ENCODE data around the gene CLIP4. TPM values are rescaled to one million over a fixed set of nuclear protein-coding genes. Genes with fewer than 3 reads are reported as not detected.
A peak's percentile ranks its signal among the peaks of the same experiment; 100 is the strongest.

The CLIP4 gene
- total and polyA plus RNA-seq, 2 experiments from 2014 or later, result 0.06 to 0.14 TPM

DNA sequence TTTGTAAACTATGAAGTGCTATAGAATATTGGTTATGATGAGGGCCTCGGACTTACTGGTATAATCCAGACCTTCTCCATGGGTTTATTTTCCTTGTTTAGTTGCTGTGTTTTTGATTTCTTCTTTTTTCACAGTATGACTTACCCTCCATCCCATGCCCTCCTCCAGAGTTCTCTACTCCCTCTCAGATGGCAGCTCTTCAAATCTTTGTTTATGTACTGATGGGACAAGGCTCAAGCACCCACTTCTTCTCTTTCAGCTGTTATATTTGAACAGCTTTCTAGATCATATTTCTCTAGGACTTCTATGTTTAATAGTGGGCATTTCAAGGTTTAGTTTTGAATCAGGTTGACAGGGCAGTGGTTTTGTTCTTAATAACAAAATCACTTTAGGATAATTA is 43.9 kb downstream of the CLIP4 start (continued):
- TF ChIP-seq, protein P1, sequence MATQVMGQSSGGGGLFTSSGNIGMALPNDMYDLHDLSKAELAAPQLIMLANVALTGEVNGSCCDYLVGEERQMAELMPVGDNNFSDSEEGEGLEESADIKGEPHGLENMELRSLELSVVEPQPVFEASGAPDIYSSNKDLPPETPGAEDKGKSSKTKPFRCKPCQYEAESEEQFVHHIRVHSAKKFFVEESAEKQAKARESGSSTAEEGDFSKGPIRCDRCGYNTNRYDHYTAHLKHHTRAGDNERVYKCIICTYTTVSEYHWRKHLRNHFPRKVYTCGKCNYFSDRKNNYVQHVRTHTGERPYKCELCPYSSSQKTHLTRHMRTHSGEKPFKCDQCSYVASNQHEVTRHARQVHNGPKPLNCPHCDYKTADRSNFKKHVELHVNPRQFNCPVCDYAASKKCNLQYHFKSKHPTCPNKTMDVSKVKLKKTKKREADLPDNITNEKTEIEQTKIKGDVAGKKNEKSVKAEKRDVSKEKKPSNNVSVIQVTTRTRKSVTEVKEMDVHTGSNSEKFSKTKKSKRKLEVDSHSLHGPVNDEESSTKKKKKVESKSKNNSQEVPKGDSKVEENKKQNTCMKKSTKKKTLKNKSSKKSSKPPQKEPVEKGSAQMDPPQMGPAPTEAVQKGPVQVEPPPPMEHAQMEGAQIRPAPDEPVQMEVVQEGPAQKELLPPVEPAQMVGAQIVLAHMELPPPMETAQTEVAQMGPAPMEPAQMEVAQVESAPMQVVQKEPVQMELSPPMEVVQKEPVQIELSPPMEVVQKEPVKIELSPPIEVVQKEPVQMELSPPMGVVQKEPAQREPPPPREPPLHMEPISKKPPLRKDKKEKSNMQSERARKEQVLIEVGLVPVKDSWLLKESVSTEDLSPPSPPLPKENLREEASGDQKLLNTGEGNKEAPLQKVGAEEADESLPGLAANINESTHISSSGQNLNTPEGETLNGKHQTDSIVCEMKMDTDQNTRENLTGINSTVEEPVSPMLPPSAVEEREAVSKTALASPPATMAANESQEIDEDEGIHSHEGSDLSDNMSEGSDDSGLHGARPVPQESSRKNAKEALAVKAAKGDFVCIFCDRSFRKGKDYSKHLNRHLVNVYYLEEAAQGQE (IDR thresholded peaks at IDR 0.05; ENCODE audit: unreplicated experiment), result no peak
- TF ChIP-seq EZH2phosphoT487 (IDR thresholded peaks at IDR 0.05; ENCODE audit: unreplicated experiment) (no peak), JUNB (IDR thresholded peaks at IDR 0.05; ENCODE audit: unreplicated experiment) (no peak), ZNF331 (CRISPR knock-in tag; IDR thresholded peaks at IDR 0.05; ENCODE audit: low read depth) (no peak)

DNA sequence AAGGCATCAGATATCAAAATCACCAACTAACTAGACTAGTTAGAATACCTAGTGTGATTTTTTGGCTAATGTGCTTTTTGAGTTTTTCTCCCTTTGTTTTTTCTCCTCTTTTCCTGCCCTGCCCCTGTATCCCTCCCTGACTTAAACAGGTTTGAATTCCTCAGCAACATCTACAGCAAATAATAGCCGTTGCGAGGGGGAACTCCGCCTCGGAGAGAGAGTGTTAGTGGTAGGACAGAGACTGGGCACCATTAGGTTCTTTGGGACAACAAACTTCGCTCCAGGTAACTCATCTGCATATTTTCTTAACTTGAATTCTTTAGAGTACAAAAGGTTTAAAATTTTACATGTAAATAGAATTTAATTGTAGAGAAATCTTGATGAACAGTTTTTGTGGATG is 45.0 kb downstream of the CLIP4 start:
- Histone ChIP-seq H3K79me2 (replicated peaks; ENCODE audit: insufficient read depth) (no peaks in the 10 kb centered on the region), H3K4me2 (no peak overlapping the region), H4K20me1 (replicated peaks; ENCODE audit: insufficient read depth) (no peaks in the 10 kb centered on the region), H3K4me3 (no peak overlapping the region), H3K4me1 (ENCODE audit: insufficient read depth) (peaks cover 30% of the 10 kb centered on the region), H2AFZ (peak overlapping the region; percentile 6; the same call in 1 of the 2 replicates), H3F3A (replicated peaks; ENCODE audit: low read depth) (no peaks in the 10 kb centered on the region), H3K27me3 (ENCODE audit: insufficient read depth) (no peaks in the 10 kb centered on the region), H3K36me3 (ENCODE audit: insufficient read depth) (no peaks in the 10 kb centered on the region), H3K27ac (ENCODE audit: low read depth) (no peak overlapping the region), H3K9me2 (ENCODE audit: insufficient read depth) (no peaks in the 10 kb centered on the region)
- TF ChIP-seq, protein P2, sequence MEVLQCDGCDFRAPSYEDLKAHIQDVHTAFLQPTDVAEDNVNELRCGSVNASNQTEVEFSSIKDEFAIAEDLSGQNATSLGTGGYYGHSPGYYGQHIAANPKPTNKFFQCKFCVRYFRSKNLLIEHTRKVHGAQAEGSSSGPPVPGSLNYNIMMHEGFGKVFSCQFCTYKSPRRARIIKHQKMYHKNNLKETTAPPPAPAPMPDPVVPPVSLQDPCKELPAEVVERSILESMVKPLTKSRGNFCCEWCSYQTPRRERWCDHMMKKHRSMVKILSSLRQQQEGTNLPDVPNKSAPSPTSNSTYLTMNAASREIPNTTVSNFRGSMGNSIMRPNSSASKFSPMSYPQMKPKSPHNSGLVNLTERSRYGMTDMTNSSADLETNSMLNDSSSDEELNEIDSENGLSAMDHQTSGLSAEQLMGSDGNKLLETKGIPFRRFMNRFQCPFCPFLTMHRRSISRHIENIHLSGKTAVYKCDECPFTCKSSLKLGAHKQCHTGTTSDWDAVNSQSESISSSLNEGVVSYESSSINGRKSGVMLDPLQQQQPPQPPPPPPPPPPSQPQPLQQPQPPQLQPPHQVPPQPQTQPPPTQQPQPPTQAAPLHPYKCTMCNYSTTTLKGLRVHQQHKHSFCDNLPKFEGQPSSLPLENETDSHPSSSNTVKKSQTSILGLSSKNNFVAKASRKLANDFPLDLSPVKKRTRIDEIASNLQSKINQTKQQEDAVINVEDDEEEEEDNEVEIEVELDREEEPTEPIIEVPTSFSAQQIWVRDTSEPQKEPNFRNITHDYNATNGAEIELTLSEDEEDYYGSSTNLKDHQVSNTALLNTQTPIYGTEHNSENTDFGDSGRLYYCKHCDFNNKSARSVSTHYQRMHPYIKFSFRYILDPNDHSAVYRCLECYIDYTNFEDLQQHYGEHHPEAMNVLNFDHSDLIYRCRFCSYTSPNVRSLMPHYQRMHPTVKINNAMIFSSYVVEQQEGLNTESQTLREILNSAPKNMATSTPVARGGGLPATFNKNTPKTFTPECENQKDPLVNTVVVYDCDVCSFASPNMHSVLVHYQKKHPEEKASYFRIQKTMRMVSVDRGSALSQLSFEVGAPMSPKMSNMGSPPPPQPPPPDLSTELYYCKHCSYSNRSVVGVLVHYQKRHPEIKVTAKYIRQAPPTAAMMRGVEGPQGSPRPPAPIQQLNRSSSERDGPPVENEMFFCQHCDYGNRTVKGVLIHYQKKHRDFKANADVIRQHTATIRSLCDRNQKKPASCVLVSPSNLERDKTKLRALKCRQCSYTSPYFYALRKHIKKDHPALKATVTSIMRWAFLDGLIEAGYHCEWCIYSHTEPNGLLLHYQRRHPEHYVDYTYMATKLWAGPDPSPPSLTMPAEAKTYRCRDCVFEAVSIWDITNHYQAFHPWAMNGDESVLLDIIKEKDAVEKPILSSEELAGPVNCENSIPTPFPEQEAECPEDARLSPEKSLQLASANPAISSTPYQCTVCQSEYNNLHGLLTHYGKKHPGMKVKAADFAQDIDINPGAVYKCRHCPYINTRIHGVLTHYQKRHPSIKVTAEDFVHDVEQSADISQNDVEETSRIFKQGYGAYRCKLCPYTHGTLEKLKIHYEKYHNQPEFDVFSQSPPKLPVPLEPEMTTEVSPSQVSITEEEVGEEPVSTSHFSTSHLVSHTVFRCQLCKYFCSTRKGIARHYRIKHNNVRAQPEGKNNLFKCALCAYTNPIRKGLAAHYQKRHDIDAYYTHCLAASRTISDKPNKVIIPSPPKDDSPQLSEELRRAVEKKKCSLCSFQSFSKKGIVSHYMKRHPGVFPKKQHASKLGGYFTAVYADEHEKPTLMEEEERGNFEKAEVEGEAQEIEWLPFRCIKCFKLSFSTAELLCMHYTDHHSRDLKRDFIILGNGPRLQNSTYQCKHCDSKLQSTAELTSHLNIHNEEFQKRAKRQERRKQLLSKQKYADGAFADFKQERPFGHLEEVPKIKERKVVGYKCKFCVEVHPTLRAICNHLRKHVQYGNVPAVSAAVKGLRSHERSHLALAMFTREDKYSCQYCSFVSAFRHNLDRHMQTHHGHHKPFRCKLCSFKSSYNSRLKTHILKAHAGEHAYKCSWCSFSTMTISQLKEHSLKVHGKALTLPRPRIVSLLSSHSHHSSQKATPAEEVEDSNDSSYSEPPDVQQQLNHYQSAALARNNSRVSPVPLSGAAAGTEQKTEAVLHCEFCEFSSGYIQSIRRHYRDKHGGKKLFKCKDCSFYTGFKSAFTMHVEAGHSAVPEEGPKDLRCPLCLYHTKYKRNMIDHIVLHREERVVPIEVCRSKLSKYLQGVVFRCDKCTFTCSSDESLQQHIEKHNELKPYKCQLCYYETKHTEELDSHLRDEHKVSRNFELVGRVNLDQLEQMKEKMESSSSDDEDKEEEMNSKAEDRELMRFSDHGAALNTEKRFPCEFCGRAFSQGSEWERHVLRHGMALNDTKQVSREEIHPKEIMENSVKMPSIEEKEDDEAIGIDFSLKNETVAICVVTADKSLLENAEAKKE (CRISPR knock-in tag; IDR thresholded peaks at IDR 0.05), result no peak
- no peak for TF ChIP-seq JUNB (IDR thresholded peaks at IDR 0.05; ENCODE audit: unreplicated experiment)
- TF ChIP-seq POLR2AphosphoS5 (IDR thresholded peaks at IDR 0.05; ENCODE audit: low read depth), result no peak
- no peak for TF ChIP-seq ZNF331 (CRISPR knock-in tag; IDR thresholded peaks at IDR 0.05; ENCODE audit: low read depth)
- no peak for TF ChIP-seq EZH2 (IDR thresholded peaks at IDR 0.05; ENCODE audit: low read depth, unreplicated experiment)
- no peak for TF ChIP-seq EZH2phosphoT487 (IDR thresholded peaks at IDR 0.05; ENCODE audit: unreplicated experiment)
- no peak for TF ChIP-seq CREB1 (CRISPR knock-in tag; IDR thresholded peaks at IDR 0.05; ENCODE audit: low read depth)
- TF ChIP-seq NANOG (IDR thresholded peaks at IDR 0.05; ENCODE audit: borderline replicate concordance), result no peak
- Mint-ChIP-seq H3K27ac (peak overlapping the region; percentile 54; the same call in 1 of the 2 replicates), H3K27me3 (ENCODE audit: insufficient read depth, low read depth, poor library complexity) (no peaks in the 10 kb centered on the region), H3K36me3 (ENCODE audit: low read depth) (no peaks in the 10 kb centered on the region), H3K9me3 (no peaks in the 10 kb centered on the region), H3K4me1 (peaks cover 29% of the 10 kb centered on the region), H3K4me3 (no peak overlapping the region)
- DNase-seq (ENCODE audit: low spot score), result peak; percentile 36
- ATAC-seq, result peak; percentile 75
